T-cell (primary cell): ENCODE measurements around the gene SLC26A1. TPM values are rescaled to one million over a fixed set of nuclear protein-coding genes. Genes with fewer than 3 reads are reported as not detected.

ENCODE experiments used
- ATAC-seq, 4 experiments: fragments of 200-7000 bp in 3 of 4; fragments of 150-1000 bp in 1 of 4; cut with Tn5 transposase; replicated peaks in 1 of 4; 1 replicate in 3 of 4; 2 replicates in 1 of 4; pipeline ENCODE4 v1.10.0; 2021; ENCODE audit warnings: moderate library complexity in 3 of 4, mild to moderate bottlenecking in 2 of 4, moderate number of reproducible peaks in 1 of 4
- CTCF ChIA-PET, 2 donors: fragments of 300-600 bp; sonication (Branson Sonifier 250); formaldehyde crosslinking; loops; one replicate each; lab custom pipeline; 2022; ENCODE audit warnings: antibody characterized with exemption in 2 of 2; lab: Charles Lee
- POLR2A ChIA-PET, 2 donors: fragments of 300-600 bp; sonication (Branson Sonifier 250); formaldehyde crosslinking; loops; one replicate each; lab custom pipeline; 2022; ENCODE audit warnings: antibody characterized with exemption in 2 of 2; lab: Charles Lee
- DNase-seq, 35 experiments: peaks; one replicate each; pipeline versions ENCODE4 v3.0.0 to v3.0.0-alpha.2; 2013 to 2023
- H3K27ac ChIP-seq: one replicate; pipeline ENCODE4 v1.5.1; 2013; ENCODE audit warnings: low read length
- H3K27me3 ChIP-seq, 2 experiments: replicated peaks in 1 of 2; 1 replicate in 1 of 2; 2 replicates in 1 of 2; pipeline versions ENCODE4 v1.6.1 to v1.7.0; 2013; ENCODE audit warnings: low read length in 1 of 2, mixed read lengths in 1 of 2; ENCODE audit not compliant: control insufficient read depth in 2 of 2, insufficient read depth in 2 of 2; ENCODE audit errors: extremely low read depth in 1 of 2
- H3K36me3 ChIP-seq, 2 donors: 1 replicate in 1 of 2; 2 replicates in 1 of 2; pipeline versions ENCODE4 v1.6.1 to v1.7.0; 2013; ENCODE audit warnings: low read length in 1 of 2; ENCODE audit not compliant: control insufficient read depth in 2 of 2, insufficient read depth in 1 of 2; ENCODE audit errors: extremely low read depth in 1 of 2
- H3K4me1 ChIP-seq, 2 experiments: 1 replicate in 1 of 2; 2 replicates in 1 of 2; pipeline versions ENCODE4 v1.6.1 to v1.7.0; 2013; ENCODE audit warnings: low read length in 2 of 2, mixed read lengths in 1 of 2; ENCODE audit not compliant: insufficient read depth in 2 of 2, control insufficient read depth in 1 of 2; ENCODE audit errors: extremely low read depth in 1 of 2
- H3K4me3 ChIP-seq, 2 donors: 1 replicate in 1 of 2; 2 replicates in 1 of 2; pipeline versions ENCODE4 v1.5.1 to v1.7.0; 2013; ENCODE audit warnings: mild to moderate bottlenecking in 2 of 2, low read length in 1 of 2, moderate library complexity in 1 of 2; ENCODE audit not compliant: control insufficient read depth in 1 of 2; ENCODE audit errors: extremely low read depth in 1 of 2
- H3K9me3 ChIP-seq: 2 replicates; pipeline ENCODE4 v1.7.0; 2013
- H3K27ac Mint-ChIP-seq, 2 donors: one replicate each; pipeline ENCODE4 v1.8.0; 2020 to 2021; ENCODE audit warnings: mild to moderate bottlenecking in 2 of 2, mixed read lengths in 2 of 2
- H3K27me3 Mint-ChIP-seq, 2 donors: one replicate each; pipeline ENCODE4 v1.8.0; 2021 to 2022; ENCODE audit warnings: mixed read lengths in 2 of 2
- H3K36me3 Mint-ChIP-seq: one replicate; pipeline ENCODE4 v1.8.0; 2021; ENCODE audit warnings: mixed read lengths
- H3K4me1 Mint-ChIP-seq, 3 donors: one replicate each; pipeline ENCODE4 v1.8.0; 2020 to 2022; ENCODE audit warnings: mixed read lengths in 3 of 3, mild to moderate bottlenecking in 1 of 3
- H3K4me3 Mint-ChIP-seq, 3 donors: one replicate each; pipeline ENCODE4 v1.8.0; 2020 to 2022; ENCODE audit warnings: mild to moderate bottlenecking in 3 of 3, mixed read lengths in 3 of 3, moderate library complexity in 3 of 3
- H3K9me3 Mint-ChIP-seq, 3 donors: one replicate each; pipeline ENCODE4 v1.8.0; 2020 to 2022; ENCODE audit warnings: mixed read lengths in 3 of 3
- WGBS: methylation state at CpG from one replicate; pipeline ENCODE4 v1.1.5; 2013; ENCODE audit warnings: missing lambda C conversion rate; ENCODE audit not compliant: insufficient coverage; 5-methylcytosine and 5-hydroxymethylcytosine counted together
- total RNA-seq, 35 experiments: library from RNA in 6 of 35; stranded (reverse) in 6 of 35; fragments of 120-200 nt in 1 of 35; gene quantifications; one replicate each; pipeline versions ENCODE4 v1.2.1 to v1.2.4 and lab custom pipeline; 2013 to 2026

SLC26A1 gene
- total RNA-seq, 5 donors from 2014 or later (not counting 1 experiment from before 2014, with no cell fraction given), result 0.16 to 1.5 (median 0.39) TPM; not detected in 1

GRCh38 chr4:956531-957230 lies 36.5 kb downstream of the SLC26A1 start:
- Histone ChIP-seq H3K36me3 (peaks cover 10 to 21% of the 10 kb centered on the region in 2 donors), H3K27ac (no peak overlapping the region), H3K4me1 (no peaks in the 10 kb centered on the region), H3K9me3 (no peaks in the 10 kb centered on the region), H3K4me3 (no peak overlapping the region), H3K27me3 (no peaks in the 10 kb centered on the region)
- CTCF ChIA-PET, result no interaction called here
- POLR2A ChIA-PET, result no interaction called here
- Mint-ChIP-seq H3K9me3 (no peaks in the 10 kb centered on the region), H3K4me1 (no peaks in the 10 kb centered on the region), H3K4me3 (no peak overlapping the region), H3K27me3 (no peaks in the 10 kb centered on the region), H3K27ac (peak overlapping the region in 1 of 2 donors; percentile 22), H3K36me3 (peaks cover 14% of the 10 kb centered on the region)
- DNase-seq, result no peak
- ATAC-seq, result no peak
- WGBS, result 88% methylated on average over 9 of the region's 14 CpGs

- 92% methylated on average over 10 of the region's 12 CpGs for WGBS
These were observed 37.2 kb downstream of the SLC26A1 start for GRCh38 chr4:955931-956381.

GRCh38 chr4:955161-955921 lies 37.9 kb downstream of the SLC26A1 start:
- H3K27me3 ChIP-seq, result no peaks in the 10 kb centered on the region
- ATAC-seq (no peak), DNase-seq (no peak)
- Mint-ChIP-seq H3K27me3 (no peaks in the 10 kb centered on the region), H3K9me3 (no peaks in the 10 kb centered on the region), H3K36me3 (peaks cover 14% of the 10 kb centered on the region), H3K4me1 (no peaks in the 10 kb centered on the region), H3K4me3 (no peak overlapping the region), H3K27ac (no peak overlapping the region)
- no peaks in the 10 kb centered on the region for H3K4me1 ChIP-seq
- CTCF ChIA-PET, result no interaction called here
- POLR2A ChIA-PET, result no interaction called here
- H3K36me3 ChIP-seq, result peaks cover 10 to 18% of the 10 kb centered on the region in 2 donors
- H3K27ac ChIP-seq, result no peak overlapping the region
- no peak overlapping the region for H3K4me3 ChIP-seq
- H3K9me3 ChIP-seq, result no peaks in the 10 kb centered on the region
- 96% methylated on average over 31 of the region's 33 CpGs for WGBS

More at GRCh38 chr4:955931-956381, 37.2 kb downstream of the SLC26A1 start:
- Mint-ChIP-seq H3K4me1 (no peaks in the 10 kb centered on the region), H3K27ac (no peak overlapping the region), H3K4me3 (no peak overlapping the region), H3K36me3 (peaks cover 14% of the 10 kb centered on the region), H3K27me3 (no peaks in the 10 kb centered on the region), H3K9me3 (no peaks in the 10 kb centered on the region)
- no peaks in the 10 kb centered on the region for H3K9me3 ChIP-seq
- H3K36me3 ChIP-seq, result peaks cover 10 to 23% of the 10 kb centered on the region in 2 donors
- no peaks in the 10 kb centered on the region for H3K27me3 ChIP-seq
- ChIA-PET CTCF (no interaction called here), POLR2A (no interaction called here)
- no peak overlapping the region for H3K27ac ChIP-seq
- ATAC-seq (no peak), DNase-seq (no peak)
- no peaks in the 10 kb centered on the region for H3K4me1 ChIP-seq
- H3K4me3 ChIP-seq, result no peak overlapping the region

- no peak for ATAC-seq
- no peaks in the 10 kb centered on the region for H3K4me1 Mint-ChIP-seq
These were observed 38.8 kb downstream of the SLC26A1 start for GRCh38 chr4:954211-955020.

GRCh38 chr4:953574-953915 lies 39.7 kb downstream of the SLC26A1 start:
- 98% methylated on average over 9 of the region's 13 CpGs for WGBS
- Histone ChIP-seq H3K9me3 (no peaks in the 10 kb centered on the region), H3K27ac (no peak overlapping the region), H3K4me3 (no peak overlapping the region), H3K27me3 (no peaks in the 10 kb centered on the region), H3K4me1 (no peaks in the 10 kb centered on the region), H3K36me3 (peaks cover 10 to 13% of the 10 kb centered on the region in 2 donors)
- no peak for ATAC-seq
- DNase-seq, result no peak
- Mint-ChIP-seq H3K36me3 (peaks cover 9% of the 10 kb centered on the region), H3K27me3 (no peaks in the 10 kb centered on the region), H3K4me3 (no peak overlapping the region), H3K4me1 (no peaks in the 10 kb centered on the region), H3K9me3 (no peaks in the 10 kb centered on the region), H3K27ac (no peak overlapping the region)
- ChIA-PET POLR2A (no interaction called here), CTCF (no interaction called here)

More at GRCh38 chr4:954211-955020, 38.8 kb downstream of the SLC26A1 start:
- peak overlapping the region in 1 of 2 donors; percentile 69 for H3K27ac Mint-ChIP-seq
- POLR2A ChIA-PET, result no interaction called here
- Histone ChIP-seq H3K4me3 (no peak overlapping the region), H3K27me3 (no peaks in the 10 kb centered on the region), H3K27ac (no peak overlapping the region), H3K4me1 (no peaks in the 10 kb centered on the region), H3K9me3 (no peaks in the 10 kb centered on the region), H3K36me3 (peaks cover 10 to 16% of the 10 kb centered on the region in 2 donors)
- DNase-seq, result no peak
- WGBS, result 100% methylated on average over 1 of the region's 17 CpGs
- no peaks in the 10 kb centered on the region for H3K9me3 Mint-ChIP-seq
- CTCF ChIA-PET, result no interaction called here
- H3K36me3 Mint-ChIP-seq, result peaks cover 14% of the 10 kb centered on the region
- H3K27me3 Mint-ChIP-seq, result no peaks in the 10 kb centered on the region
- no peak overlapping the region for H3K4me3 Mint-ChIP-seq

GRCh38 chr4:952881-953573 lies 40.2 kb downstream of the SLC26A1 start:
- ATAC-seq, result no peak
- ChIA-PET CTCF (no interaction called here), POLR2A (no interaction called here)
- no peak for DNase-seq
- Histone ChIP-seq H3K27me3 (no peaks in the 10 kb centered on the region), H3K9me3 (no peaks in the 10 kb centered on the region), H3K36me3 (peaks cover 8 to 13% of the 10 kb centered on the region in 2 donors), H3K27ac (no peak overlapping the region), H3K4me1 (no peaks in the 10 kb centered on the region), H3K4me3 (no peak overlapping the region)
- Mint-ChIP-seq H3K9me3 (no peaks in the 10 kb centered on the region), H3K36me3 (peaks cover 8% of the 10 kb centered on the region), H3K4me1 (no peaks in the 10 kb centered on the region), H3K27me3 (no peaks in the 10 kb centered on the region), H3K4me3 (no peak overlapping the region), H3K27ac (no peak overlapping the region)
- WGBS, result 91% methylated on average over 25 of the region's 28 CpGs
